Activated CD8-positive, alpha-beta T cell treated with anti-CD3 and anti-CD28 coated beads for 36 hours (primary cell): Measurements from ENCODE around the gene BRD3OS. TPM values are rescaled to one million over a fixed set of nuclear protein-coding genes. Genes with fewer than 3 reads are reported as not detected.

Source experiments
- ATAC-seq: fragments of 200-7000 bp; cut with Tn5 transposase; one replicate; pipeline ENCODE4 v1.10.0; 2021; ENCODE audit warnings: mild to moderate bottlenecking, moderate library complexity
- CTCF ChIA-PET: fragments of 350-600 bp; sonication (Branson Sonifier 250); formaldehyde crosslinking; loops from one replicate; lab custom pipeline; 2021; ENCODE audit warnings: antibody characterized with exemption; lab: Charles Lee
- POLR2A ChIA-PET: fragments of 350-600 bp; sonication (Branson Sonifier 250); formaldehyde crosslinking; loops from one replicate; lab custom pipeline; 2021; ENCODE audit warnings: antibody characterized with exemption; lab: Charles Lee
- DNase-seq: peaks from one replicate; pipeline ENCODE4 v3.0.0-alpha.2; 2020
- H3K27ac Mint-ChIP-seq: one replicate; pipeline ENCODE4 v1.8.0; 2021; ENCODE audit warnings: mild to moderate bottlenecking, mixed read lengths
- H3K27me3 Mint-ChIP-seq: one replicate; pipeline ENCODE4 v1.8.0; 2021; ENCODE audit warnings: mixed read lengths
- H3K36me3 Mint-ChIP-seq: one replicate; pipeline ENCODE4 v1.8.0; 2021; ENCODE audit warnings: low read depth, mixed read lengths
- H3K4me1 Mint-ChIP-seq: one replicate; pipeline ENCODE4 v1.8.0; 2021; ENCODE audit warnings: low read depth, mixed read lengths
- H3K4me3 Mint-ChIP-seq: one replicate; pipeline ENCODE4 v1.8.0; 2021; ENCODE audit warnings: mild to moderate bottlenecking, moderate library complexity, mixed read lengths
- H3K9me3 Mint-ChIP-seq: one replicate; pipeline ENCODE4 v1.8.0; 2021; ENCODE audit warnings: mixed read lengths
- intact Hi-C: fragments of 100-400 bp; cut with micrococcal nuclease; formaldehyde crosslinking; loops from one replicate; pipeline ENCODE4 v1.10.0; 2022
- total RNA-seq, 2 experiments: library from RNA; stranded (reverse); gene quantifications; one replicate each; pipeline ENCODE4 v1.2.3, GENCODE V29; 2021
- TF ChIP-seq, protein P1 (sequence below): fragments of 200-600 bp; IDR thresholded peaks from one replicate; pipeline ENCODE4 v1.8.0; 2022; ENCODE audit warnings: antibody characterized with exemption, mild to moderate bottlenecking

BRD3OS gene
- total RNA-seq, 2 experiments from 2014 or later: 8.1 to 8.2 TPM

- no peaks in the 10 kb centered on the region for H3K36me3 Mint-ChIP-seq
- ATAC-seq (no peak), DNase-seq (no peak)
- peaks cover 2% of the 10 kb centered on the region for H3K27me3 Mint-ChIP-seq
- no peak overlapping the region for H3K4me3 Mint-ChIP-seq
- H3K27ac Mint-ChIP-seq: no peak overlapping the region
- intact Hi-C loops: no loop called here
- ChIA-PET POLR2A (interaction anchor here (1.3 kb wide), 1 partner anchor 9 kb away, joined by 5 read pairs; no protein-coding TSS in a partner anchor), CTCF (no interaction called here)
- H3K4me1 Mint-ChIP-seq: no peaks in the 10 kb centered on the region
- TF ChIP-seq, protein P1, sequence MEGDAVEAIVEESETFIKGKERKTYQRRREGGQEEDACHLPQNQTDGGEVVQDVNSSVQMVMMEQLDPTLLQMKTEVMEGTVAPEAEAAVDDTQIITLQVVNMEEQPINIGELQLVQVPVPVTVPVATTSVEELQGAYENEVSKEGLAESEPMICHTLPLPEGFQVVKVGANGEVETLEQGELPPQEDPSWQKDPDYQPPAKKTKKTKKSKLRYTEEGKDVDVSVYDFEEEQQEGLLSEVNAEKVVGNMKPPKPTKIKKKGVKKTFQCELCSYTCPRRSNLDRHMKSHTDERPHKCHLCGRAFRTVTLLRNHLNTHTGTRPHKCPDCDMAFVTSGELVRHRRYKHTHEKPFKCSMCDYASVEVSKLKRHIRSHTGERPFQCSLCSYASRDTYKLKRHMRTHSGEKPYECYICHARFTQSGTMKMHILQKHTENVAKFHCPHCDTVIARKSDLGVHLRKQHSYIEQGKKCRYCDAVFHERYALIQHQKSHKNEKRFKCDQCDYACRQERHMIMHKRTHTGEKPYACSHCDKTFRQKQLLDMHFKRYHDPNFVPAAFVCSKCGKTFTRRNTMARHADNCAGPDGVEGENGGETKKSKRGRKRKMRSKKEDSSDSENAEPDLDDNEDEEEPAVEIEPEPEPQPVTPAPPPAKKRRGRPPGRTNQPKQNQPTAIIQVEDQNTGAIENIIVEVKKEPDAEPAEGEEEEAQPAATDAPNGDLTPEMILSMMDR: no peak
- no peaks in the 10 kb centered on the region for H3K9me3 Mint-ChIP-seq
Observed at GRCh38 chr9:134002796-134003195, 22.5 kb upstream of the BRD3OS start.

DNA sequence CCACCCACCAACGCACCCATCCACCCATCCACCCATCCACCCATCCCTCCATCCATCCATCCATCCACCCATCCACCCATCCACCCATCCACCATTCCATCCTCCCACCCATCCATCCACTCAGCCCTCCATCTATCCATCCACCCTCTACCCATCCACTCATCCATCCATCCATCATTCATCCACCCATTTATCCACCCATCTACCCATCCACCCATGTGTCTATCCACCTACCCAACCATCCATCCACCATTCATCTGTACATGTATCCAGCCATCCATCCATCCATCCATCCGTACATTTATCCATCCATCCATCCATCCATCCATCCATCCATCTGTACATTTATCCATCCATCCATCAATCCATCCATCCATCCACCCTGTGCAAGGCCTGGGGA is 22.0 kb upstream of the BRD3OS start:
- intact Hi-C loops: no loop called here
- no peak overlapping the region for H3K27ac Mint-ChIP-seq

DNA sequence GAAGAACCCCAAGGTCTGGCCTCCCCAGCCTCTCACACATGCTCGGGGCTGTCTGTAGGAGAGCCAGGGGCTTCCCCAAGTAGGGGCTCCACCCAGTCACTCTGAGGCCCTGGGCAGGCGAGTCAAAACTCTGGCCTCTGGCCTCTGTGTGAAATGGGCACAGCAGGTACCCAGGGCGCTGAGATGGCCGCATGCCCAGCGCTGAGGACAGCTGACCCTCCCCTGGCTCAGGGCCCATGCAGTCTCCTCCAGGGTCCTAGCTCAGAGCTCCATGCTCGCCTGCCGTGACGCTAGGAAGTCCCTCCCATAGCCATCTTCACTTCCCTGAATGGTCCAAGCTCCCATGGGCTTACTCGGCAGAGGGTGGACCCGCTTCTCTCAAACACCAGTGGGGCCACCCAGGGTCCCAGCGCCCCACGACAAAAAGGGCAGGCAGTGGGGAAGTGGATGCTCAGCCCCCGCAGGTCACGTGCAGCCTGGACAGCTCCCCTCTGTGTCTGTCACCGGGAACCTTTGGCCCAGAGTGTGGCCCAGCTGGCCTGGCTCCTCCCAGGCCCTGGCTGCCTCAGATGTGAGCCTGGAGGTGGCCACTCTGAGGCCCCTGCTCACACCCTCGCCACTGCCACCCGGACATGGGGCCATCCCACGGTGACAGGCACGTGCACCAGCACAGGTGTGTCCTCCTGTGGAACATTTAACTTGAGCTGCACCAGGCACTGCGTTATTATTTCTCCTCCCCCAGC is 21.0 kb upstream of the BRD3OS start:
- no peak for DNase-seq
- H3K9me3 Mint-ChIP-seq: no peaks in the 10 kb centered on the region
- ChIA-PET POLR2A (no interaction called here), CTCF (interaction anchor here (0.6 to 2.2 kb wide), 3 partner anchors 11 to 1487 kb away, joined by 3 to 7 read pairs (median 7); no protein-coding TSS in a partner anchor)
- no peak overlapping the region for H3K27ac Mint-ChIP-seq
- no peaks in the 10 kb centered on the region for H3K36me3 Mint-ChIP-seq
- intact Hi-C loops: no loop called here
- H3K4me3 Mint-ChIP-seq: no peak overlapping the region
- peaks cover 2% of the 10 kb centered on the region for H3K27me3 Mint-ChIP-seq
- ATAC-seq: no peak
- H3K4me1 Mint-ChIP-seq: no peaks in the 10 kb centered on the region
- TF ChIP-seq, protein P1: no peak

More for the DNA sequence above, 22.0 kb upstream of the BRD3OS start:
- Mint-ChIP-seq H3K36me3 (no peaks in the 10 kb centered on the region), H3K27me3 (peaks cover 2% of the 10 kb centered on the region), H3K4me1 (no peaks in the 10 kb centered on the region), H3K4me3 (no peak overlapping the region), H3K9me3 (no peaks in the 10 kb centered on the region)
- ATAC-seq (no peak), DNase-seq (no peak)
- TF ChIP-seq, protein P1: no peak
- ChIA-PET CTCF (no interaction called here), POLR2A (no interaction called here)

DNA sequence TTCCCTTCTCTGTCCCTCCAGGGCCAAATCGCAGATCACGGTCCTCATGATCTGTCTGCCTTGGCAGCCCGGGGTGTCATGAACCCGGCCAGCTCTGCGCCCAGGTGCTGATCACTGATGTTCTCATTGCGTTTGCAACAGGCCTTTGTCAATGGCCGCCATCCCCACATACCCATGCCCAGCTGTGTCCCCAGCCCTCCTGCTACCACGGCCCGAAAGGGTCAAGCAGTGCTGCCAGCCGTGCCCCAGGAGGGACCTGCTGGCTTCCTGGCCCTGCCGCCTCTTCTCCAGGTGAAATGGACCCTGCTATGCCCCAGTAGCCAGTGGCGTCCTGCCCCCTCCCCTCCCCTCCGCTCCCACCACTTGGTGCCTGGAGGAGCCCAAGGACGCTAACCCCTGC is 20.4 kb upstream of the BRD3OS start:
- intact Hi-C loops: no loop called here
- Mint-ChIP-seq H3K27ac (no peak overlapping the region), H3K4me3 (no peak overlapping the region), H3K27me3 (peaks cover 2% of the 10 kb centered on the region), H3K4me1 (no peaks in the 10 kb centered on the region), H3K36me3 (no peaks in the 10 kb centered on the region), H3K9me3 (no peaks in the 10 kb centered on the region)
- ChIA-PET CTCF (interaction anchor here (1.8 to 2.2 kb wide), 2 partner anchors 11 to 18 kb away, joined by 7 read pairs; no protein-coding TSS in a partner anchor), POLR2A (no interaction called here)
- TF ChIP-seq, protein P1: no peak
- DNase-seq (no peak), ATAC-seq (no peak)

DNA sequence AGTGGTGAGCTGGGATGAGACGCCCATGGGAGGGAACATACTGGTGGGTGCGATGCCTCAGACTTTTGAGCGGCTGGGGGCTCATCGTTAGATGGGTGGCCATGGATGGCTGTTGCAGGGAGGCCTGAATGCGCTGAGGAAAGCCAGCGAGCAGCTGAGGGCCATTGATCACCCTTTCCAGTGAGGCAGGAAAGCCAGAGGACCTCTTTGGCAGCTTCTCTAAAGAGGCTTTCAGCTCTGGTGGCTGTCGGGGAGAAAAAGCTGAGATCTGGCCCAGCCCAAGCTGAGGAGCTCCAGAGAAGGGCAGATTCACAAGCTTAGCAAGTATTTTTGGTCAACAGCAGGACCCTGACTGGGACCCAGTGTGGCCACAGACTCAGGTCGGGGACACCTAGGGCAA is 19.9 kb upstream of the BRD3OS start:
- Mint-ChIP-seq H3K27ac (no peak overlapping the region), H3K4me1 (no peaks in the 10 kb centered on the region), H3K27me3 (no peaks in the 10 kb centered on the region), H3K9me3 (no peaks in the 10 kb centered on the region), H3K4me3 (no peak overlapping the region), H3K36me3 (no peaks in the 10 kb centered on the region)
- ChIA-PET CTCF (interaction anchor here (1.1 to 2.2 kb wide), 4 partner anchors 10 to 223 kb away, joined by 3 to 8 read pairs (median 7); no protein-coding TSS in a partner anchor), POLR2A (no interaction called here)
- intact Hi-C loops: no loop called here
- TF ChIP-seq, protein P1: no peak
- DNase-seq (no peak), ATAC-seq (no peak)
